ENCODE data around the gene IL1RAPL1. TPM values are rescaled to one million over a fixed set of nuclear protein-coding genes. Genes with fewer than 3 reads are reported as not detected.

Gene IL1RAPL1
- total RNA-seq, 5 donors from 2014 or later (not counting 1 experiment from before 2014, with no cell fraction given): not detected

GRCh38 chrX:29707088-29707487 lies 1119.8 kb downstream of the IL1RAPL1 start:
- Histone ChIP-seq H3K9me3 (no peaks in the 10 kb centered on the region), H3K27ac (ENCODE audit: low read length) (no peak overlapping the region), H3K4me1 (ENCODE audit: control insufficient read depth in 1 of 2, extremely low read depth in 1 of 2, insufficient read depth in 2 of 2, low read length in 2 of 2) (no peaks in the 10 kb centered on the region), H3K27me3 (replicated peaks in 1 of 2; ENCODE audit: control insufficient read depth in 2 of 2, extremely low read depth in 1 of 2, insufficient read depth in 2 of 2, low read length in 1 of 2) (no peaks in the 10 kb centered on the region), H3K36me3 (ENCODE audit: control insufficient read depth in 2 of 2, extremely low read depth in 1 of 2, insufficient read depth in 1 of 2, low read length in 1 of 2) (no peaks in the 10 kb centered on the region), H3K4me3 (ENCODE audit: control insufficient read depth in 1 of 2, extremely low read depth in 1 of 2, low read length in 1 of 2) (no peak overlapping the region)
- DNase-seq (no peak), ATAC-seq (replicated peaks in 1 of 4) (no peak)
- Mint-ChIP-seq H3K27me3 (no peaks in the 10 kb centered on the region), H3K4me3 (no peak overlapping the region), H3K4me1 (no peaks in the 10 kb centered on the region), H3K27ac (no peak overlapping the region), H3K36me3 (no peaks in the 10 kb centered on the region), H3K9me3 (peaks cover 17 to 20% (median 18%) of the 10 kb centered on the region in 3 donors)
- ChIA-PET POLR2A (no interaction called here), CTCF (no interaction called here)
- WGBS (ENCODE audit: insufficient coverage): no CpG with 5 or more reads among the region's 2 CpGs

GRCh38 chrX:29721152-29721551 lies 1133.9 kb downstream of the IL1RAPL1 start:
- H3K9me3 ChIP-seq: no peaks in the 10 kb centered on the region
- POLR2A ChIA-PET: no interaction called here
- no peak overlapping the region for H3K27ac Mint-ChIP-seq
- no peaks in the 10 kb centered on the region for H3K27me3 Mint-ChIP-seq
- CTCF ChIA-PET: no interaction called here
- no peak for DNase-seq
- no CpG with 5 or more reads among the region's 2 CpGs for WGBS (ENCODE audit: insufficient coverage)
- H3K4me1 Mint-ChIP-seq: no peaks in the 10 kb centered on the region
- H3K4me3 Mint-ChIP-seq: no peak overlapping the region
- no peaks in the 10 kb centered on the region for H3K36me3 Mint-ChIP-seq
- no peak overlapping the region for H3K27ac ChIP-seq (ENCODE audit: low read length)
- H3K27me3 ChIP-seq (replicated peaks in 1 of 2; ENCODE audit: control insufficient read depth in 2 of 2, extremely low read depth in 1 of 2, insufficient read depth in 2 of 2, low read length in 1 of 2): no peaks in the 10 kb centered on the region
- ATAC-seq (replicated peaks in 1 of 4): no peak
- peaks cover 0 to 9% (median 0%) of the 10 kb centered on the region in 3 donors for H3K9me3 Mint-ChIP-seq
- H3K4me1 ChIP-seq (ENCODE audit: control insufficient read depth in 1 of 2, extremely low read depth in 1 of 2, insufficient read depth in 2 of 2, low read length in 2 of 2): no peaks in the 10 kb centered on the region
- H3K36me3 ChIP-seq (ENCODE audit: control insufficient read depth in 2 of 2, extremely low read depth in 1 of 2, insufficient read depth in 1 of 2, low read length in 1 of 2): no peaks in the 10 kb centered on the region
- H3K4me3 ChIP-seq (ENCODE audit: control insufficient read depth in 1 of 2, extremely low read depth in 1 of 2, low read length in 1 of 2): no peak overlapping the region

- Mint-ChIP-seq H3K27ac (no peak overlapping the region), H3K27me3 (no peaks in the 10 kb centered on the region), H3K4me3 (no peak overlapping the region), H3K9me3 (peaks cover 0 to 1% (median 0%) of the 10 kb centered on the region in 3 donors), H3K4me1 (no peaks in the 10 kb centered on the region), H3K36me3 (no peaks in the 10 kb centered on the region)
- DNase-seq: no peak
- Histone ChIP-seq H3K36me3 (ENCODE audit: control insufficient read depth in 2 of 2, extremely low read depth in 1 of 2, insufficient read depth in 1 of 2, low read length in 1 of 2) (no peaks in the 10 kb centered on the region), H3K4me3 (ENCODE audit: control insufficient read depth in 1 of 2, extremely low read depth in 1 of 2, low read length in 1 of 2) (no peak overlapping the region), H3K27ac (ENCODE audit: low read length) (no peak overlapping the region), H3K27me3 (replicated peaks in 1 of 2; ENCODE audit: control insufficient read depth in 2 of 2, extremely low read depth in 1 of 2, insufficient read depth in 2 of 2, low read length in 1 of 2) (no peaks in the 10 kb centered on the region), H3K9me3 (no peaks in the 10 kb centered on the region), H3K4me1 (ENCODE audit: control insufficient read depth in 1 of 2, extremely low read depth in 1 of 2, insufficient read depth in 2 of 2, low read length in 2 of 2) (no peaks in the 10 kb centered on the region)
- CTCF ChIA-PET: no interaction called here
- no CpG with 5 or more reads among the region's 1 CpG for WGBS (ENCODE audit: insufficient coverage)
- no peak for ATAC-seq (replicated peaks in 1 of 4)
- POLR2A ChIA-PET: no interaction called here
Observed at GRCh38 chrX:29724316-29724715, 1137.1 kb downstream of the IL1RAPL1 start.

- H3K4me1 ChIP-seq (ENCODE audit: control insufficient read depth in 1 of 2, extremely low read depth in 1 of 2, insufficient read depth in 2 of 2, low read length in 2 of 2): no peaks in the 10 kb centered on the region
- ATAC-seq (replicated peaks in 1 of 4) (no peak), DNase-seq (no peak)
- ChIA-PET CTCF (no interaction called here), POLR2A (no interaction called here)
- no peak overlapping the region for H3K27ac Mint-ChIP-seq
- H3K27me3 Mint-ChIP-seq: no peaks in the 10 kb centered on the region
- no peaks in the 10 kb centered on the region for H3K9me3 Mint-ChIP-seq
- H3K4me3 ChIP-seq (ENCODE audit: control insufficient read depth in 1 of 2, extremely low read depth in 1 of 2, low read length in 1 of 2): no peak overlapping the region
- no peak overlapping the region for H3K27ac ChIP-seq (ENCODE audit: low read length)
- no peaks in the 10 kb centered on the region for H3K4me1 Mint-ChIP-seq
- H3K36me3 Mint-ChIP-seq: no peaks in the 10 kb centered on the region
- H3K36me3 ChIP-seq (ENCODE audit: control insufficient read depth in 2 of 2, extremely low read depth in 1 of 2, insufficient read depth in 1 of 2, low read length in 1 of 2): no peaks in the 10 kb centered on the region
- no peaks in the 10 kb centered on the region for H3K9me3 ChIP-seq
- no CpG with 5 or more reads among the region's 2 CpGs for WGBS (ENCODE audit: insufficient coverage)
- H3K4me3 Mint-ChIP-seq: no peak overlapping the region
- no peaks in the 10 kb centered on the region for H3K27me3 ChIP-seq (replicated peaks in 1 of 2; ENCODE audit: control insufficient read depth in 2 of 2, extremely low read depth in 1 of 2, insufficient read depth in 2 of 2, low read length in 1 of 2)
Observed at GRCh38 chrX:29726811-29727210, 1139.6 kb downstream of the IL1RAPL1 start.

- CTCF ChIA-PET: no interaction called here
- Mint-ChIP-seq H3K9me3 (peaks cover 0 to 4% (median 0%) of the 10 kb centered on the region in 3 donors), H3K4me1 (no peaks in the 10 kb centered on the region), H3K36me3 (no peaks in the 10 kb centered on the region), H3K27ac (no peak overlapping the region), H3K4me3 (no peak overlapping the region), H3K27me3 (peaks cover 0 to 4% of the 10 kb centered on the region in 2 donors)
- Histone ChIP-seq H3K4me3 (ENCODE audit: control insufficient read depth in 1 of 2, extremely low read depth in 1 of 2, low read length in 1 of 2) (no peak overlapping the region), H3K27me3 (replicated peaks in 1 of 2; ENCODE audit: control insufficient read depth in 2 of 2, extremely low read depth in 1 of 2, insufficient read depth in 2 of 2, low read length in 1 of 2) (no peaks in the 10 kb centered on the region), H3K27ac (ENCODE audit: low read length) (no peak overlapping the region), H3K4me1 (ENCODE audit: control insufficient read depth in 1 of 2, extremely low read depth in 1 of 2, insufficient read depth in 2 of 2, low read length in 2 of 2) (no peaks in the 10 kb centered on the region), H3K9me3 (no peaks in the 10 kb centered on the region), H3K36me3 (ENCODE audit: control insufficient read depth in 2 of 2, extremely low read depth in 1 of 2, insufficient read depth in 1 of 2, low read length in 1 of 2) (no peaks in the 10 kb centered on the region)
- DNase-seq (no peak), ATAC-seq (replicated peaks in 1 of 4) (no peak)
- WGBS (ENCODE audit: insufficient coverage): no CpG with 5 or more reads among the region's 2 CpGs
- POLR2A ChIA-PET: no interaction called here
Observed at GRCh38 chrX:29728639-29729038, 1141.4 kb downstream of the IL1RAPL1 start.

- H3K4me1 ChIP-seq (ENCODE audit: control insufficient read depth in 1 of 2, extremely low read depth in 1 of 2, insufficient read depth in 2 of 2, low read length in 2 of 2): no peaks in the 10 kb centered on the region
- CTCF ChIA-PET: no interaction called here
- H3K36me3 ChIP-seq (ENCODE audit: control insufficient read depth in 2 of 2, extremely low read depth in 1 of 2, insufficient read depth in 1 of 2, low read length in 1 of 2): no peaks in the 10 kb centered on the region
- no peaks in the 10 kb centered on the region for H3K9me3 ChIP-seq
- no peaks in the 10 kb centered on the region for H3K4me1 Mint-ChIP-seq
- no peaks in the 10 kb centered on the region for H3K36me3 Mint-ChIP-seq
- POLR2A ChIA-PET: no interaction called here
- no peak overlapping the region for H3K4me3 ChIP-seq (ENCODE audit: control insufficient read depth in 1 of 2, extremely low read depth in 1 of 2, low read length in 1 of 2)
- ATAC-seq (replicated peaks in 1 of 4) (no peak), DNase-seq (no peak)
- H3K27ac ChIP-seq (ENCODE audit: low read length): no peak overlapping the region
- peaks cover 0 to 6% (median 0%) of the 10 kb centered on the region in 3 donors for H3K9me3 Mint-ChIP-seq
- no CpG with 5 or more reads among the region's 2 CpGs for WGBS (ENCODE audit: insufficient coverage)
- no peaks in the 10 kb centered on the region for H3K27me3 Mint-ChIP-seq
- no peaks in the 10 kb centered on the region for H3K27me3 ChIP-seq (replicated peaks in 1 of 2; ENCODE audit: control insufficient read depth in 2 of 2, extremely low read depth in 1 of 2, insufficient read depth in 2 of 2, low read length in 1 of 2)
- H3K4me3 Mint-ChIP-seq: no peak overlapping the region
- H3K27ac Mint-ChIP-seq: no peak overlapping the region
Observed at GRCh38 chrX:29744966-29745365, 1157.7 kb downstream of the IL1RAPL1 start.

GRCh38 chrX:29746326-29746725 lies 1159.1 kb downstream of the IL1RAPL1 start:
- Mint-ChIP-seq H3K36me3 (no peaks in the 10 kb centered on the region), H3K27me3 (no peaks in the 10 kb centered on the region), H3K27ac (no peak overlapping the region), H3K4me3 (no peak overlapping the region), H3K4me1 (no peaks in the 10 kb centered on the region), H3K9me3 (no peaks in the 10 kb centered on the region)
- H3K4me3 ChIP-seq (ENCODE audit: control insufficient read depth in 1 of 2, extremely low read depth in 1 of 2, low read length in 1 of 2): no peak overlapping the region
- CTCF ChIA-PET: no interaction called here
- H3K27ac ChIP-seq (ENCODE audit: low read length): no peak overlapping the region
- ATAC-seq (replicated peaks in 1 of 4) (no peak), DNase-seq (no peak)
- no CpG with 5 or more reads among the region's 4 CpGs for WGBS (ENCODE audit: insufficient coverage)
- H3K4me1 ChIP-seq (ENCODE audit: control insufficient read depth in 1 of 2, extremely low read depth in 1 of 2, insufficient read depth in 2 of 2, low read length in 2 of 2): no peaks in the 10 kb centered on the region
- H3K27me3 ChIP-seq (replicated peaks in 1 of 2; ENCODE audit: control insufficient read depth in 2 of 2, extremely low read depth in 1 of 2, insufficient read depth in 2 of 2, low read length in 1 of 2): no peaks in the 10 kb centered on the region
- H3K36me3 ChIP-seq (ENCODE audit: control insufficient read depth in 2 of 2, extremely low read depth in 1 of 2, insufficient read depth in 1 of 2, low read length in 1 of 2): no peaks in the 10 kb centered on the region
- no peaks in the 10 kb centered on the region for H3K9me3 ChIP-seq
- POLR2A ChIA-PET: no interaction called here

All from T-cell (primary cell).